ENCODE results near the gene LRFN2.

The LRFN2 gene

GRCh38 chr6:40348591-40348990 lies 238.6 kb downstream of the LRFN2 start:
- Histone ChIP-seq H3K27ac (no peak overlapping the region), H3K9ac (no peak overlapping the region), H3K9me3 (ENCODE audit: control insufficient read depth, low read length) (no peaks in the 10 kb centered on the region), H3K4me1 (peaks cover 9% of the 10 kb centered on the region), H3K36me3 (ENCODE audit: control insufficient read depth, insufficient read depth, low read length) (no peaks in the 10 kb centered on the region), H3K27me3 (ENCODE audit: control insufficient read depth, insufficient read depth, low read length) (no peaks in the 10 kb centered on the region), H3K4me3 (ENCODE audit: low read depth, low read length) (no peak overlapping the region), H2AFZ (no peak overlapping the region), H3K4me2 (ENCODE audit: low read length) (no peak overlapping the region), H3K79me2 (no peaks in the 10 kb centered on the region)
- TF ChIP-seq CTCF (IDR thresholded peaks at IDR 0.05) = no peak

DNA sequence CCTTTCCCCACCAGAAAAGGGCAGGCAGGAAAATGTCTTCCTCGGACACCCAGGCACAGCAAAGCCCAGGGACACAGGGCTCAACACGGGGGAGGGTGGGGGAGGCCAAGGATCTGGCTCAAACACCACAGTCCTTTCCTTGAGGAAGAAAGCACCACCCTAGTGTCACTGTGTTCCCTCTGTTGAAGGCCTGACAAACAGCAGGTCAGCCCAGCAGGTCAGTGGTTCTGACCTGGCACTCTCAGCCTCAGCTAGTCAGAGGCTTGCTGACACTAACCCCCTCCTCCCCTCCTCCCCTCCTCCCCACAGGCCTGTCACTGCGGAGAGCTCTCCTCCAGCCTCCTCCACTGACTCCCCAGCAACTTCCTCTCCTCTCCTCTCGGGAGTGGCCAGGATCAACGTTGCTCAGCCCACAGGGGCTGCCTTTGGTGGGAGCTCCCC lies 239.6 kb downstream of the LRFN2 start:
- no peak for TF ChIP-seq CTCF (IDR thresholded peaks at IDR 0.05)
- H3K27ac ChIP-seq = no peak overlapping the region
- H3K27me3 ChIP-seq (ENCODE audit: control insufficient read depth, insufficient read depth, low read length) = no peaks in the 10 kb centered on the region
- no peaks in the 10 kb centered on the region for H3K9me3 ChIP-seq (ENCODE audit: control insufficient read depth, low read length)
- no peak overlapping the region for H3K4me2 ChIP-seq (ENCODE audit: low read length)
- H3K4me3 ChIP-seq (ENCODE audit: low read depth, low read length) = no peak overlapping the region
- H3K79me2 ChIP-seq = no peaks in the 10 kb centered on the region
- H3K36me3 ChIP-seq (ENCODE audit: control insufficient read depth, insufficient read depth, low read length) = no peaks in the 10 kb centered on the region
- no peak overlapping the region for H3K9ac ChIP-seq
- H3K4me1 ChIP-seq = no peaks in the 10 kb centered on the region
- no peak overlapping the region for H2AFZ ChIP-seq

GRCh38 chr6:40346246-40346645 lies 240.9 kb downstream of the LRFN2 start:
- no peak overlapping the region for H3K4me3 ChIP-seq (ENCODE audit: low read depth, low read length)
- no peak overlapping the region for H3K9ac ChIP-seq
- no peaks in the 10 kb centered on the region for H3K79me2 ChIP-seq

GRCh38 chr6:40344566-40345167 lies 242.5 kb downstream of the LRFN2 start:
- no peak overlapping the region for H3K9ac ChIP-seq
- no peaks in the 10 kb centered on the region for H3K27me3 ChIP-seq (ENCODE audit: control insufficient read depth, insufficient read depth, low read length)
- H3K79me2 ChIP-seq = no peaks in the 10 kb centered on the region
- H3K9me3 ChIP-seq (ENCODE audit: control insufficient read depth, low read length) = no peaks in the 10 kb centered on the region
- no peak overlapping the region for H3K4me3 ChIP-seq (ENCODE audit: low read depth, low read length)
- H3K27ac ChIP-seq = no peak overlapping the region
- no peaks in the 10 kb centered on the region for H3K4me1 ChIP-seq
- H3K36me3 ChIP-seq (ENCODE audit: control insufficient read depth, insufficient read depth, low read length) = no peaks in the 10 kb centered on the region
- H2AFZ ChIP-seq = no peak overlapping the region
- TF ChIP-seq CTCF (IDR thresholded peaks at IDR 0.05) = no peak
- no peak overlapping the region for H3K4me2 ChIP-seq (ENCODE audit: low read length)

More at GRCh38 chr6:40346246-40346645, 240.9 kb downstream of the LRFN2 start:
- no peaks in the 10 kb centered on the region for H3K9me3 ChIP-seq (ENCODE audit: control insufficient read depth, low read length)
- no peaks in the 10 kb centered on the region for H3K36me3 ChIP-seq (ENCODE audit: control insufficient read depth, insufficient read depth, low read length)
- no peak overlapping the region for H3K27ac ChIP-seq
- H2AFZ ChIP-seq = no peak overlapping the region
- H3K27me3 ChIP-seq (ENCODE audit: control insufficient read depth, insufficient read depth, low read length) = no peaks in the 10 kb centered on the region
- no peak overlapping the region for H3K4me2 ChIP-seq (ENCODE audit: low read length)
- no peak for TF ChIP-seq CTCF (IDR thresholded peaks at IDR 0.05)
- H3K4me1 ChIP-seq = no peaks in the 10 kb centered on the region

DNA sequence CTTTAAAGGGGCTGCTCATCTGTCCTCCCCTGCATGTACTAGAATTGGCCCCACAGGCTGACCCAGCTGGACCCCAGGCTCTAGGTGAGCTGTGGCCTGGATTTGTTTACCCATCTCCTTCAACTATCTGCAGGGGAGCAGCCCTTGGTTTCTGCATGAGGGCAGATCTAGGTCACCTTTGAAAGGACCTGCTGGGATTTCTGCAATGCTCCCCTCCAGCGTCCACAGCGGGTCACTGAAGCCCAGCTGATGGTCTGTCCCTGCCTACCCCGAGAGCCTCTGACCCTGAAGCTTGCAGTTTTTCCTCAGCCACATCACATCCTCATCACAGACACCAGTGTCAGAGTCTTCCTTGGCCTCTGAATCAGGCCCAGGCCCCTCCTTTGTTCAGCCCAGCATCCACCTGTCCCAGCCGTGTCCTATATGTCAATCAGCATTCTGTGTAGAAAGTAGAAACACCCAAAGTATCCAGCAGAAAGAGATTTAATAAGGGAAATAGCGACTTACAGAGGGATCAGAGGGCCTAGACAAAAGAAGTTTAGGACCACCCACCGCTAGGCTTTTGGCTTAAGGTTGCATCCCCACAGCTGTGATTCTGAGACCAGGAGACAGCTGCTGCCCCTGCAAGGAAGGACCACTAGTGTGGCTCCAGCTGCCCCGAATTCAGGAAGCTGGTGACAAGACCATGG lies 243.1 kb downstream of the LRFN2 start:
- Histone ChIP-seq H3K79me2 (no peaks in the 10 kb centered on the region), H3K9me3 (ENCODE audit: control insufficient read depth, low read length) (no peaks in the 10 kb centered on the region), H3K36me3 (ENCODE audit: control insufficient read depth, insufficient read depth, low read length) (no peaks in the 10 kb centered on the region), H3K4me2 (ENCODE audit: low read length) (no peak overlapping the region), H3K27me3 (ENCODE audit: control insufficient read depth, insufficient read depth, low read length) (no peaks in the 10 kb centered on the region), H3K4me1 (no peaks in the 10 kb centered on the region), H3K4me3 (ENCODE audit: low read depth, low read length) (no peak overlapping the region), H3K9ac (no peak overlapping the region), H3K27ac (no peak overlapping the region), H2AFZ (no peak overlapping the region)
- no peak for TF ChIP-seq CTCF (IDR thresholded peaks at IDR 0.05)

All from parathyroid adenoma (tissue), 2 donors.